ENCODE results near the gene RAB11FIP2. TPM values are rescaled to one million over a fixed set of nuclear protein-coding genes. Genes with fewer than 3 reads are reported as not detected.

RAB11FIP2 gene
- total RNA-seq = 10 to 100 TPM; 29.6 to 57.2 (median 44.1) TPM

DNA sequence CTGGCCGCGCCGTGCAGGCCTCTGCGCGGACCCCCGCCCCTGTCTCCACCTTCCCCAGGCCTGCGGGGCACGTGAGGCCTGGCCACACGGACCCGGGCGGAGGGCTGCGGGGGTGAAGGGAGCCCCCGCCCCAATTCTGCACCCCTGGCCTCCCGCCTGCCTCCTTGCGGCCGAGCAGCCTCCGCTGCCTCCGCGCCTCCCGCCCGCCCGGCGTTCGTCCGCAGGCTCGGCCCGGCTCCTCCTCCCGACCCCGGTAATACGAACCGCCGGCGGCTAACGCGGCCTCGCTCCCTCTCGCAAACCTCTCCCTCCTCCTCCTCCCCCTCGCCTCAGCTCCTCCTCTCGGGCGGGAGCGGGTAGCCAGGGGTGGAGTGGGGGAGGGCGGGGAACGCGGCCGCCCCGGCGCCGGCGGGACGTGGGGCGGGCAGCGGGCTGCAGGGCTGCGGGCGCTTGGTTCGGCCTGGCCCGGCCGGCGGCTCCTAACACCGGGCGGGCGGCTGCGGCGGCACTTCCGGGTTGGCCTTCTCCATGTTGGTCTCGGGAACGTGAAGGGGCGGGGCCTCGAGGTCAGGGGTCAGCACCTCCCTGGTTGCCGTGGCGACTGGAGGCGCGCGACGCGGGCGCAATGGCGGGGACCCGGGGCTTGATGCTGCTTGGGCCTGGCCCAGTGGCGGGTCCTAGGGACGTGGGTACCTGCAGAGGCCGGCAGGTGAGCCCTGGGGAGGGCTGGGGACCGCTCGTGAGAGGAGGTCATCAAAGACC is at the start of gene RAB11FIP2:
RAB11FIP2 (minus strand) TSS at position 547 of the 762 bp plus-strand sequence. CDS start 778 bp downstream, outside the sequence.
- no peak for TF ChIP-seq CTCF (IDR thresholded peaks at IDR 0.05; ENCODE audit: low read depth)

GRCh38 chr10:118096022-118096421 is 49.3 kb upstream of the RAB11FIP2 start:
- TF ChIP-seq CTCF (IDR thresholded peaks at IDR 0.05; ENCODE audit: low read depth) = no peak

DNA sequence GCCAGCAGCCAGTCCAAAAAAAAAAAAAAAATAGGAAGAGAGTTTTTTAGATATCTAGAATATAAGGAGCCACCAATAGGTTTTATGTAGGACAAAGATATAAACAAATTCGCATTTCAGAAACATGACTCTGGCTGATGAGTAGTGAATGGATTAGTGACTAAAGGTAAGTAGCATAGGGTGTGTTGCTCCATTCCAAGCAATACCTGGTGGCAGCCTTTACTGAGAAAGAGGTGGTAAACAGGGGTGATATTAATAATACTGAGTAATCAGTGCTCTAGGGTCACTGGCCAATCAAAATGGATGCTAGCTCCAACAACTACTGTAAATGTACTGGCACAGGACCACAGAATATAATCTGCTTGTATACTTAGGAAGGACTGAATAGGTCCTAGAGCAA is 45.5 kb upstream of the RAB11FIP2 start:
- TF ChIP-seq CTCF (IDR thresholded peaks at IDR 0.05; ENCODE audit: low read depth) = no peak

- no peak for TF ChIP-seq CTCF (IDR thresholded peaks at IDR 0.05; ENCODE audit: low read depth)
Observed at GRCh38 chr10:118080817-118081216, 34.1 kb upstream of the RAB11FIP2 start.

GRCh38 chr10:118076705-118077104 is 30.0 kb upstream of the RAB11FIP2 start:
- no peak for TF ChIP-seq CTCF (IDR thresholded peaks at IDR 0.05; ENCODE audit: low read depth)

- no peak for TF ChIP-seq CTCF (IDR thresholded peaks at IDR 0.05; ENCODE audit: low read depth)
Observed at GRCh38 chr10:118072840-118073239, 26.1 kb upstream of the RAB11FIP2 start.

DNA sequence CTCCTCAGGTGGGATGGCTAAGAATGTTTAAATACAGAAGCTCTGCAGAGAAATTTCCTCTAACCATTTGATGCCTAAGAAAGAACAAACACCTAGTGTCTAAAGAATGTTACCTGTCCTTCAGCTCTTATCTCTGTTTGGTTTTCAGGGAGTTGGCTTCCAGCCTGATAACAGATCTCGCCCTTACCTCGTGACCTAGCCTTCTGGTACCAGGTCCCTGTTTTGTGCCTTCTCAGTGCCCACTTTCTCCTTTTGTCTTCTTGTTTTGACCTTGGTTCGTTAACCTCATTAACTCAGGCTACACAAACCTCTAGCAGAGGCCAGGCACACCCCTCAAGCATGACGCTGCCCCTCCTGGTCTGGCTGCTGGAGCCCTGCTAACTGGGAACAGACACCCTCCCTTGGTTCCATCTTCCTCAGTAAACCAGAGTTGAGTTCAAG is 16.1 kb upstream of the RAB11FIP2 start:
- no peak for TF ChIP-seq CTCF (IDR thresholded peaks at IDR 0.05; ENCODE audit: low read depth)
